Fibroblast of mammary gland (primary cell): ENCODE results near the gene ME3.
A peak's percentile ranks its signal among the peaks of the same experiment; 100 is the strongest.

Source experiments
- DNase-seq: peaks from one replicate; pipeline ENCODE4 v3.0.0-alpha.2; 2010; ENCODE audit warnings: low read depth
- H3K4me3 ChIP-seq: 2 replicates; pipeline ENCODE4 v1.5.1; 2011; ENCODE audit warnings: low read depth, mild to moderate bottlenecking, low read length, moderate library complexity; ENCODE audit not compliant: control insufficient read depth
- TF ChIP-seq, protein P1 (sequence below): conservative IDR thresholded peaks from 2 replicates; pipeline ENCODE4 v1.5.1; 2011; ENCODE audit warnings: low read depth, low read length, inconsistent platforms; ENCODE audit not compliant: control insufficient read depth, insufficient read depth

ME3 gene

DNA sequence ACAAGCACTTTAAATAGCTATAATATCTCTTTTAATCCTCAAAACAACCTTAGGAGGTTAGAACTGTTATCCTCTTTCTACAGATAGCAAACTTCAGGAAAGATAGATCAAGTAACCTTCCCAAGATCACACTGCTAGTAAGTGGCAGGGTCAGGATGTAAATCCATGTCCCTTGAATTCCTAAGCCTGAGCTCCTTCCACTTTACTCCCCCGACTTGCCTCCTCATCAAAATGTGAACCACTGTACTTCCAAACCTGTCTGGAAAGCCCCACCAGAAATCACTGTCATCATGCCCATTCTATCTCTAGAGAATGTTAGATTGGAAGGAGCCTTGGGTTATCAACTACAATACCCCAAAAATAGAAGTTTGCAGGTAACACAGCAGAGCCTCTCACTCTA is 33.7 kb downstream of the ME3 start:
- no peak for DNase-seq
- H3K4me3 ChIP-seq = no peak overlapping the region
- TF ChIP-seq, protein P1, sequence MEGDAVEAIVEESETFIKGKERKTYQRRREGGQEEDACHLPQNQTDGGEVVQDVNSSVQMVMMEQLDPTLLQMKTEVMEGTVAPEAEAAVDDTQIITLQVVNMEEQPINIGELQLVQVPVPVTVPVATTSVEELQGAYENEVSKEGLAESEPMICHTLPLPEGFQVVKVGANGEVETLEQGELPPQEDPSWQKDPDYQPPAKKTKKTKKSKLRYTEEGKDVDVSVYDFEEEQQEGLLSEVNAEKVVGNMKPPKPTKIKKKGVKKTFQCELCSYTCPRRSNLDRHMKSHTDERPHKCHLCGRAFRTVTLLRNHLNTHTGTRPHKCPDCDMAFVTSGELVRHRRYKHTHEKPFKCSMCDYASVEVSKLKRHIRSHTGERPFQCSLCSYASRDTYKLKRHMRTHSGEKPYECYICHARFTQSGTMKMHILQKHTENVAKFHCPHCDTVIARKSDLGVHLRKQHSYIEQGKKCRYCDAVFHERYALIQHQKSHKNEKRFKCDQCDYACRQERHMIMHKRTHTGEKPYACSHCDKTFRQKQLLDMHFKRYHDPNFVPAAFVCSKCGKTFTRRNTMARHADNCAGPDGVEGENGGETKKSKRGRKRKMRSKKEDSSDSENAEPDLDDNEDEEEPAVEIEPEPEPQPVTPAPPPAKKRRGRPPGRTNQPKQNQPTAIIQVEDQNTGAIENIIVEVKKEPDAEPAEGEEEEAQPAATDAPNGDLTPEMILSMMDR = no peak

- DNase-seq = peak; percentile 56
- no peak overlapping the region for H3K4me3 ChIP-seq
- TF ChIP-seq, protein P1 = no peak
Measured at GRCh38 chr11:86637988-86638387, 34.4 kb downstream of the ME3 start.

GRCh38 chr11:86636275-86636674 is 36.1 kb downstream of the ME3 start:
- no peak for DNase-seq
- TF ChIP-seq, protein P1 = no peak
- H3K4me3 ChIP-seq = no peak overlapping the region

- DNase-seq = peak; percentile 98
- no peak overlapping the region for H3K4me3 ChIP-seq
- TF ChIP-seq, protein P1 = peak; percentile 13
Measured at GRCh38 chr11:86632499-86633269, 39.7 kb downstream of the ME3 start.

- DNase-seq = no peak
- TF ChIP-seq, protein P1 = no peak
- no peak overlapping the region for H3K4me3 ChIP-seq
Measured at GRCh38 chr11:86630229-86630981, 42.0 kb downstream of the ME3 start.

- H3K4me3 ChIP-seq = no peak overlapping the region
- TF ChIP-seq, protein P1 = no peak
- DNase-seq = peak; percentile 84
Measured at GRCh38 chr11:86629045-86629706, 43.2 kb downstream of the ME3 start.
